ENCODE measurements around the gene HSD3B2.

HSD3B2 gene

GRCh38 chr1:119420638-119421037 is 5.7 kb downstream of the HSD3B2 start:
- TF ChIP-seq CTCF (IDR thresholded peaks at IDR 0.05; ENCODE audit: low read depth, low read length), result no peak
- no peak for TF ChIP-seq POLR2A (IDR thresholded peaks at IDR 0.05; ENCODE audit: extremely low read depth, insufficient read length)
- TF ChIP-seq MAX (IDR thresholded peaks at IDR 0.05; ENCODE audit: low read depth, low read length), result no peak
- TF ChIP-seq MYC (IDR thresholded peaks at IDR 0.05; ENCODE audit: low read depth, low read length), result no peak
- no peak overlapping the region for H3K4me3 ChIP-seq (ENCODE audit: low read depth, low read length)
- DNase-seq (ENCODE audit: low read depth), result no peak

- no peak for TF ChIP-seq MAX (IDR thresholded peaks at IDR 0.05; ENCODE audit: low read depth, low read length)
- TF ChIP-seq MYC (IDR thresholded peaks at IDR 0.05; ENCODE audit: low read depth, low read length), result no peak
- no peak for TF ChIP-seq CTCF (IDR thresholded peaks at IDR 0.05; ENCODE audit: low read depth, low read length)
- no peak for TF ChIP-seq POLR2A (IDR thresholded peaks at IDR 0.05; ENCODE audit: extremely low read depth, insufficient read length)
- H3K4me3 ChIP-seq (ENCODE audit: low read depth, low read length), result no peak overlapping the region
- no peak for DNase-seq (ENCODE audit: low read depth)
Observed at GRCh38 chr1:119422631-119423030, 7.7 kb downstream of the HSD3B2 start.

- TF ChIP-seq CTCF (IDR thresholded peaks at IDR 0.05; ENCODE audit: low read depth, low read length) (no peak), MAX (IDR thresholded peaks at IDR 0.05; ENCODE audit: low read depth, low read length) (no peak), POLR2A (IDR thresholded peaks at IDR 0.05; ENCODE audit: extremely low read depth, insufficient read length) (no peak), MYC (IDR thresholded peaks at IDR 0.05; ENCODE audit: low read depth, low read length) (no peak)
- H3K4me3 ChIP-seq (ENCODE audit: low read depth, low read length), result no peak overlapping the region
- no peak for DNase-seq (ENCODE audit: low read depth)
Observed at GRCh38 chr1:119428991-119429390, 14.0 kb downstream of the HSD3B2 start.

- H3K4me3 ChIP-seq (ENCODE audit: low read depth, low read length), result no peak overlapping the region
- no peak for DNase-seq (ENCODE audit: low read depth)
- no peak for TF ChIP-seq POLR2A (IDR thresholded peaks at IDR 0.05; ENCODE audit: extremely low read depth, insufficient read length)
Observed at GRCh38 chr1:119429687-119430086, 14.7 kb downstream of the HSD3B2 start.

- DNase-seq (ENCODE audit: low read depth), result no peak
- TF ChIP-seq POLR2A (IDR thresholded peaks at IDR 0.05; ENCODE audit: extremely low read depth, insufficient read length) (no peak), MYC (IDR thresholded peaks at IDR 0.05; ENCODE audit: low read depth, low read length) (no peak), MAX (IDR thresholded peaks at IDR 0.05; ENCODE audit: low read depth, low read length) (no peak)
Observed at GRCh38 chr1:119430486-119430885, 15.5 kb downstream of the HSD3B2 start.

GRCh38 chr1:119431836-119432235 is 16.9 kb downstream of the HSD3B2 start:
- no peak overlapping the region for H3K4me3 ChIP-seq (ENCODE audit: low read depth, low read length)
- no peak for DNase-seq (ENCODE audit: low read depth)
- no peak for TF ChIP-seq POLR2A (IDR thresholded peaks at IDR 0.05; ENCODE audit: extremely low read depth, insufficient read length)
- no peak for TF ChIP-seq MYC (IDR thresholded peaks at IDR 0.05; ENCODE audit: low read depth, low read length)
- no peak for TF ChIP-seq MAX (IDR thresholded peaks at IDR 0.05; ENCODE audit: low read depth, low read length)
- no peak for TF ChIP-seq CTCF (IDR thresholded peaks at IDR 0.05; ENCODE audit: low read depth, low read length)

More at GRCh38 chr1:119430486-119430885, 15.5 kb downstream of the HSD3B2 start:
- no peak overlapping the region for H3K4me3 ChIP-seq (ENCODE audit: low read depth, low read length)

- H3K4me3 ChIP-seq (ENCODE audit: low read depth, low read length), result no peak overlapping the region
- no peak for DNase-seq (ENCODE audit: low read depth)
- no peak for TF ChIP-seq CTCF (IDR thresholded peaks at IDR 0.05; ENCODE audit: low read depth, low read length)
- no peak for TF ChIP-seq MAX (IDR thresholded peaks at IDR 0.05; ENCODE audit: low read depth, low read length)
- no peak for TF ChIP-seq POLR2A (IDR thresholded peaks at IDR 0.05; ENCODE audit: extremely low read depth, insufficient read length)
- no peak for TF ChIP-seq MYC (IDR thresholded peaks at IDR 0.05; ENCODE audit: low read depth, low read length)
Observed at GRCh38 chr1:119435052-119435451, 20.1 kb downstream of the HSD3B2 start.

Measured in NB4 (cell line).